ENCODE measurements around the gene CLCNKA.

DNA sequence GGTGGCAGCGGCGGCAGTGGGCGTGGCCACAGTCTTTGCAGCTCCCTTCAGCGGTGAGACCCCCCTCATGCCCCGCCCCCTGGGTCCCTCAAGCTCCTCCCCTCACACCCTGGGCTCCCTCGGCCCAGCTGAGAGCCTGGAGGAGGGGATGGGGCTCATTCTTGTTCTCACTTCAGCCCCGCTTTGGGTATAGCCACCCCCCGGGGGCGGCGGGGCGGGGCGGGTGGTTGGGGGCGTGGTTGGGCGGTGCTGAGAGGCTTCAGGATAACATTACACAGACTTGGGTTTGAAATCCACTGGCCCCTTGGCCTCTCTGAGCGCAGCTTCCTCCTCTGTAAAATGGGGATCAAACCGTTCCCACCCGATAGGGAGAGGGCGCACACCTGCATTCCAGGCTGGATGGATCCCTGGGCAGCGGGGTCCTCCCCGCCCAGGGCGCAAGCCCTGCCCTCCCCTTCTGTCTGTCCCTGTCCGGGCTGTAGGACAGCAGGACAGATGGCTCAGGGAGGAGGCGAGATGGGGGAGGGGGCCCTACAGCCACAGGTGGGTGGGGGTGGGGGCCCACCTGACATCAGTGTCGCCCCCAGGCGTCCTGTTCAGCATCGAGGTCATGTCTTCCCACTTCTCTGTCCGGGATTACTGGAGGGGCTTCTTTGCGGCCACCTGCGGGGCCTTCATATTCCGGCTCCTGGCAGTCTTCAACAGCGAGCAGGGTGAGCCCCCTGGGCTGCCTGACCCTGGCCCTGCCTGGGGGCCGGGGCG is 5.1 kb downstream of the CLCNKA start:
- no peak for TF ChIP-seq POLR2A (IDR thresholded peaks at IDR 0.05)
- TF ChIP-seq, protein P1, sequence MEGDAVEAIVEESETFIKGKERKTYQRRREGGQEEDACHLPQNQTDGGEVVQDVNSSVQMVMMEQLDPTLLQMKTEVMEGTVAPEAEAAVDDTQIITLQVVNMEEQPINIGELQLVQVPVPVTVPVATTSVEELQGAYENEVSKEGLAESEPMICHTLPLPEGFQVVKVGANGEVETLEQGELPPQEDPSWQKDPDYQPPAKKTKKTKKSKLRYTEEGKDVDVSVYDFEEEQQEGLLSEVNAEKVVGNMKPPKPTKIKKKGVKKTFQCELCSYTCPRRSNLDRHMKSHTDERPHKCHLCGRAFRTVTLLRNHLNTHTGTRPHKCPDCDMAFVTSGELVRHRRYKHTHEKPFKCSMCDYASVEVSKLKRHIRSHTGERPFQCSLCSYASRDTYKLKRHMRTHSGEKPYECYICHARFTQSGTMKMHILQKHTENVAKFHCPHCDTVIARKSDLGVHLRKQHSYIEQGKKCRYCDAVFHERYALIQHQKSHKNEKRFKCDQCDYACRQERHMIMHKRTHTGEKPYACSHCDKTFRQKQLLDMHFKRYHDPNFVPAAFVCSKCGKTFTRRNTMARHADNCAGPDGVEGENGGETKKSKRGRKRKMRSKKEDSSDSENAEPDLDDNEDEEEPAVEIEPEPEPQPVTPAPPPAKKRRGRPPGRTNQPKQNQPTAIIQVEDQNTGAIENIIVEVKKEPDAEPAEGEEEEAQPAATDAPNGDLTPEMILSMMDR (IDR thresholded peaks at IDR 0.05): no peak

Measured in lower leg skin (tissue), 3 donors.